Right lobe of liver (tissue), 6 donors: Measurements from ENCODE around the gene SLC25A13. TPM values are rescaled to one million over a fixed set of nuclear protein-coding genes. Genes with fewer than 3 reads are reported as not detected.

Experiments
- ATAC-seq, 4 donors: fragments of 200-7000 bp; cut with Tn5 transposase; one replicate each; pipeline ENCODE4 v1.9.1; 2020; ENCODE audit warnings: mild to moderate bottlenecking in 4 of 4, moderate library complexity in 4 of 4
- DNase-seq, 3 donors: peaks; one replicate each; pipeline ENCODE4 v3.0.0-alpha.2; 2020
- H3K27ac ChIP-seq, 3 donors: fragments of 200-600 bp; one replicate each; pipeline ENCODE4 v1.8.0; 2022
- H3K27me3 ChIP-seq, 2 donors: fragments of 200-600 bp; one replicate each; pipeline ENCODE4 v1.8.0; 2022
- H3K36me3 ChIP-seq, 4 donors: fragments of 200-600 bp; sonication (generic) in 1 of 4; one replicate each; pipeline versions ENCODE4 v1.5.1 to v1.8.0; 2017 to 2022; ENCODE audit warnings: control low read depth in 1 of 4
- H3K4me1 ChIP-seq, 4 donors: fragments of 200-600 bp; sonication (generic) in 1 of 4; one replicate each; pipeline versions ENCODE4 v1.5.1 to v1.8.0; 2017 to 2022; ENCODE audit warnings: control low read depth in 1 of 4
- H3K4me3 ChIP-seq, 3 donors: fragments of 200-600 bp; one replicate each; pipeline ENCODE4 v1.8.0; 2022
- H3K9me3 ChIP-seq, 4 donors: fragments of 200-600 bp; sonication (generic) in 1 of 4; one replicate each; pipeline versions ENCODE4 v1.5.1 to v1.8.0; 2017 to 2022; ENCODE audit warnings: control low read depth in 1 of 4
- POLR2A ChIP-seq: fragments of 450-650 bp; IDR thresholded peaks from one replicate; pipeline ENCODE4 v1.6.1; 2017; ENCODE audit warnings: antibody characterized with exemption, mild to moderate bottlenecking
- WGBS: methylation state at CpG from one replicate; pipeline ENCODE4 v1.1.6; 2018; ENCODE audit warnings: low coverage, low lambda C conversion rate; ENCODE audit not compliant: insufficient coverage; ENCODE audit errors: missing lambda C conversion rate; 5-methylcytosine and 5-hydroxymethylcytosine counted together
- intact Hi-C, 2 donors: fragments of 100-400 bp; cut with DNase I; formaldehyde crosslinking; loops; one replicate each; pipeline versions ENCODE4 v1.11.2 to v1.14.1; 2022
- total RNA-seq, 6 experiments: library from RNA; depleted of rRNA in 2 of 6; stranded (reverse); fragments of >200 nt in 2 of 6; fragmentation: NEBNext Ultra II Directional in 3 of 6; extraction: Animal tissue kit (Norgen Biotek cat#: 25700) in 3 of 6; gene quantifications; one replicate each; pipeline versions ENCODE4 v1.1.0 to v1.2.4, GENCODE V29; 2016 to 2023
- TF ChIP-seq, protein P1 (sequence below), 4 donors: fragments of 200-600 bp in 3 of 4; fragments of 450-650 bp in 1 of 4; IDR thresholded peaks; one replicate each; pipeline versions ENCODE4 v1.5.1 to v1.8.0; 2016 to 2022; ENCODE audit warnings: antibody characterized with exemption in 4 of 4, mild to moderate bottlenecking in 2 of 4
- donor health status: DM: no; HTN: yes; CAD: no.
- donor health status: DM: no; HTN: no; CAD: no.
- donor health status: DM: no; HTN: no; CAD: no.
- donor health status: DM: no; HTN: yes; CAD: no.
- donor health status: DM: no; HTN: yes; CAD: no.

SLC25A13 gene
- total RNA-seq, 6 experiments from 2014 or later: 54.5 to 110 (median 83.0) TPM

DNA sequence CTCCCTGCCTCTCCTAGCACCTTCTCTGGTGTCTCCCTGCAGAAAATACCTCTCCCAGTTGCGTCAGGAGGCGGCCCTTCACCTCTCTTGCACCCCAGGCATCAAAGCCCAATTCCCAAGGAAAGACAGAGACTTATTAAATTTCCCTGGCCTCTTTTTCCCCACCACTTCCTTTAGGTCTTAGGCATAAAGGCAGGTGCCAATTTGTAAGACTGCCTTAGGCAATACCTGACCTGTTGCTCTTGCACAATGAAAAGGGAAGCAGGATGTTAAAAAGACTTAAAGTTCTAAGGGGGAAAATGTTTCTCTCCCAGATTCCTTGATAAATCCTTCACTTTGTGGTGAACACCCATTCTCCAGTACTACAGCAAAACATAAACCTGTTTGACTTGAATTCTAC is 186.7 kb downstream of the SLC25A13 start:
- Histone ChIP-seq H3K27ac (no peak overlapping the region), H3K4me1 (no peaks in the 10 kb centered on the region), H3K36me3 (peaks cover 0 to 38% (median 5%) of the 10 kb centered on the region in 4 donors), H3K9me3 (no peaks in the 10 kb centered on the region), H3K27me3 (no peaks in the 10 kb centered on the region), H3K4me3 (no peak overlapping the region)
- TF ChIP-seq, protein P1, sequence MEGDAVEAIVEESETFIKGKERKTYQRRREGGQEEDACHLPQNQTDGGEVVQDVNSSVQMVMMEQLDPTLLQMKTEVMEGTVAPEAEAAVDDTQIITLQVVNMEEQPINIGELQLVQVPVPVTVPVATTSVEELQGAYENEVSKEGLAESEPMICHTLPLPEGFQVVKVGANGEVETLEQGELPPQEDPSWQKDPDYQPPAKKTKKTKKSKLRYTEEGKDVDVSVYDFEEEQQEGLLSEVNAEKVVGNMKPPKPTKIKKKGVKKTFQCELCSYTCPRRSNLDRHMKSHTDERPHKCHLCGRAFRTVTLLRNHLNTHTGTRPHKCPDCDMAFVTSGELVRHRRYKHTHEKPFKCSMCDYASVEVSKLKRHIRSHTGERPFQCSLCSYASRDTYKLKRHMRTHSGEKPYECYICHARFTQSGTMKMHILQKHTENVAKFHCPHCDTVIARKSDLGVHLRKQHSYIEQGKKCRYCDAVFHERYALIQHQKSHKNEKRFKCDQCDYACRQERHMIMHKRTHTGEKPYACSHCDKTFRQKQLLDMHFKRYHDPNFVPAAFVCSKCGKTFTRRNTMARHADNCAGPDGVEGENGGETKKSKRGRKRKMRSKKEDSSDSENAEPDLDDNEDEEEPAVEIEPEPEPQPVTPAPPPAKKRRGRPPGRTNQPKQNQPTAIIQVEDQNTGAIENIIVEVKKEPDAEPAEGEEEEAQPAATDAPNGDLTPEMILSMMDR (IDR thresholded peaks at IDR 0.05): no peak
- no peak for TF ChIP-seq POLR2A
- intact Hi-C loops: no loop called here
- DNase-seq (no peak), ATAC-seq (no peak)
- WGBS: 83% methylated on average over 1 of the region's 2 CpGs

DNA sequence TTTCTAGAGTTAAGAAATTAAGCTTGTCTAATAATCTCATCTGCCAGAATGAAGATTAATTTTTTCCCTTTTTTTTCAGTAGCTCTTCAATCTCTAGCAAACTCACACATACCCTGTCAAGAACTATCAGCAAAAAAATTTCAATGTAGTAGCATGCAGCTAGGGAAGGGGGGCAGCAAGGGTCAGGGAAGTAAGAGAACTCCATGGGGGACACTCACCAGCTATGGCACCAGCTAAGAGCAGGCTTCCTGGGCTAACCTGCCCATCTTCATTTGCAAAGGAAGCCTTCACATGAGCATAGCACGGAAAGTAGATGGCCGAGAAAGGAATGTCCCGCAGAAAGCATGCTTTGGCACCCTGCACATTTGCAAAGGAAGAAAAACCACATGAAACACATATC is 190.4 kb downstream of the SLC25A13 start:
- TF ChIP-seq, protein P1 (IDR thresholded peaks at IDR 0.05): no peak
- no peak for TF ChIP-seq POLR2A
- 75% methylated on average over 3 of the region's 3 CpGs for WGBS
- H3K4me1 ChIP-seq: peaks cover 0 to 17% (median 3%) of the 10 kb centered on the region in 4 donors
- no peaks in the 10 kb centered on the region for H3K27me3 ChIP-seq
- no peaks in the 10 kb centered on the region for H3K9me3 ChIP-seq
- no peak for ATAC-seq
- intact Hi-C loops: no loop called here
- no peak overlapping the region for H3K27ac ChIP-seq
- no peak overlapping the region for H3K4me3 ChIP-seq
- DNase-seq: no peak
- peaks cover 0 to 38% (median 5%) of the 10 kb centered on the region in 4 donors for H3K36me3 ChIP-seq

DNA sequence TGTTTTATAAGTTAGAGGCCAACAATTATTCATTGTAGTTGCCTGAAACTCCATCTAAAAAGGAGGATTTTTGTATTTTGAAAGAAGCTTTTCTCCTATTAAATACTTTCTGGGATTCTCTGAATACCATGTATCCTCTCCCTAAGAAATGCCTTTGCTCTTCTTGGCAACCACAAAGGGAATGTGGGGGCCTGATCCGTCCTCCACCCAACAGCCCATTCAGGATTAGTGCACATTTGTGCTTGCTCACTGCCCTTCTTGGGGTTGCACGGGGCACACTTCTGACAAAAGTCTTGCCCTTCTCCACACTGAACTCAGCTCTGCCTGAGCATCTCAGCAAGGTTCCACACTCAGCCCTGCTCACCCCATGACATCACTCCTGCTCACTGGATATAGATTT is 194.2 kb downstream of the SLC25A13 start:
- TF ChIP-seq POLR2A: no peak
- TF ChIP-seq, protein P1 (IDR thresholded peaks at IDR 0.05): no peak
- intact Hi-C loops: no loop called here
- WGBS: no CpG with 5 or more reads among the region's 2 CpGs
- Histone ChIP-seq H3K27me3 (no peaks in the 10 kb centered on the region), H3K36me3 (peaks cover 0 to 25% (median 2%) of the 10 kb centered on the region in 4 donors), H3K4me3 (no peak overlapping the region), H3K9me3 (no peaks in the 10 kb centered on the region), H3K4me1 (peaks cover 0 to 25% (median 3%) of the 10 kb centered on the region in 4 donors), H3K27ac (no peak overlapping the region)
- ATAC-seq (no peak), DNase-seq (no peak)

DNA sequence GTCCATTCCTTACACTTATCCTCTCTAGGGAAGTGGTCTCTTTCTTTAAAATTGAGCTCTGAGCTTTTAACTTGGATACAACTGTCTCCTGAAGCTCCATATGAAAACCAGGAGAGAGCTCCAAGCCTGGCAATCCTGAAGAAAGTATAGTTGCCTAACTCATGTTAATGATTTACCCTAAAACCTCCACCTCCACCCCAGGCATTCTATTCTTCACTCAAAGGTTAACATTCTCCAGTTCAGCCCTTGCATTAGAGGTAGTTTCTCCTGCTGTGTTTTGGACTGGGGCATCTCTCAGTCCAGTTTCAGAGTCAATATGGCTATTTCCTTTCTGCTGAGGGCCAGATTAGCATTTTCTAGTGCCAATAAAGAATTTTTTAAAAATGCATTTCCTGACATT is 195.5 kb downstream of the SLC25A13 start:
- ATAC-seq (peak; percentile 98), DNase-seq (peak in 1 of 3 donors; percentile 51)
- Histone ChIP-seq H3K9me3 (no peaks in the 10 kb centered on the region), H3K27me3 (no peaks in the 10 kb centered on the region), H3K36me3 (peaks cover 0 to 28% (median 7%) of the 10 kb centered on the region in 4 donors), H3K4me1 (peaks cover 0 to 25% (median 3%) of the 10 kb centered on the region in 4 donors), H3K4me3 (no peak overlapping the region), H3K27ac (no peak overlapping the region)
- intact Hi-C loops: no loop called here
- TF ChIP-seq POLR2A: no peak
- TF ChIP-seq, protein P1 (IDR thresholded peaks at IDR 0.05): no peak

DNA sequence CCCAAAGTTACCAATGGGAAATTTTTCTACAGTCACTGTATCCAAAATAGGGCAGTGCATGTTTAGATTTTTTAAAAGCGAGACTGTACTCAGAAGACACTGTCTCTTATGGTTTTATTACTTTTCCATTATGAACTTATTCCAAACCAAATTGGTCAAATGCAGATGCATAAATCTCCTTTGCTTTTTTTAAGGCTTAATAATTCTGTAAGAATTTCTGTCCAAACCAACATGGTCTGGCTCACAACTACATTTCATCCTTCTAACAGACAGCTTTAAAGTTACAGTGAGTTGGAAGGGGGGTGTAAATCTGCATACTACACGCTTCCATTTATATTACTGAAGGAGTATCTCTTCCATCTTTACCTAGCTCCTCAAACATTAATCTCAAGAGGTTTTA is 199.2 kb downstream of the SLC25A13 start:
- ATAC-seq: no peak
- intact Hi-C loops: no loop called here
- DNase-seq: no peak
- H3K4me3 ChIP-seq: no peak overlapping the region
- H3K36me3 ChIP-seq: peaks cover 0 to 33% (median 17%) of the 10 kb centered on the region in 4 donors
- peaks cover 0 to 20% (median 1%) of the 10 kb centered on the region in 4 donors for H3K4me1 ChIP-seq
- no peak overlapping the region for H3K27ac ChIP-seq
- H3K27me3 ChIP-seq: no peaks in the 10 kb centered on the region
- WGBS: 100% methylated on average over 2 of the region's 2 CpGs
- TF ChIP-seq, protein P1 (IDR thresholded peaks at IDR 0.05): no peak
- TF ChIP-seq POLR2A: no peak
- no peaks in the 10 kb centered on the region for H3K9me3 ChIP-seq
